GM19023 (cell line): ENCODE data around the gene GPR39.
"Not testable (repeated sequence)": the region's sequence is repeated elsewhere in the genome, so short reads cannot be mapped to it uniquely, and the experiment has no call there.

Experiments
- ATAC-seq: cut with Tn5 transposase; IDR thresholded peaks from one replicate; pipeline ENCODE4 v1.9.1; 2021; ENCODE audit warnings: mild to moderate bottlenecking, moderate library complexity; ENCODE audit not compliant: unreplicated experiment

The GPR39 gene

GRCh38 chr2:132488491-132488890 is 71.9 kb downstream of the GPR39 start:
- ATAC-seq = no peak

GRCh38 chr2:132489150-132489549 is 72.5 kb downstream of the GPR39 start:
- ATAC-seq = no peak

- ATAC-seq = no peak
Measured at GRCh38 chr2:132495881-132496280, 79.3 kb downstream of the GPR39 start.

GRCh38 chr2:132496555-132496954 is 80.0 kb downstream of the GPR39 start:
- no peak for ATAC-seq

- no peak for ATAC-seq
Measured at GRCh38 chr2:132497591-132497990, 81.0 kb downstream of the GPR39 start.

GRCh38 chr2:132503701-132504100 is 87.1 kb downstream of the GPR39 start:
- ATAC-seq = no peak

- no peak for ATAC-seq
Measured at GRCh38 chr2:132515010-132515409, 98.4 kb downstream of the GPR39 start.

- ATAC-seq = no peak
Measured at GRCh38 chr2:132517386-132517785, 100.8 kb downstream of the GPR39 start.

- no peak for ATAC-seq
Measured at GRCh38 chr2:132518302-132518701, 101.7 kb downstream of the GPR39 start.

- no peak for ATAC-seq
Measured at GRCh38 chr2:132519566-132519965, 103.0 kb downstream of the GPR39 start.

- no peak for ATAC-seq
Measured at GRCh38 chr2:132521341-132521740, 104.7 kb downstream of the GPR39 start.

GRCh38 chr2:132522901-132523300 is 106.3 kb downstream of the GPR39 start:
- ATAC-seq = no peak

- ATAC-seq = not testable (repeated sequence)
Measured at GRCh38 chr2:132537061-132537460, 120.5 kb downstream of the GPR39 start.

- ATAC-seq = no peak
Measured at GRCh38 chr2:132538331-132538855, 121.8 kb downstream of the GPR39 start.

GRCh38 chr2:132540166-132540565 is 123.6 kb downstream of the GPR39 start:
- ATAC-seq = no peak

GRCh38 chr2:132542953-132543569 is 126.5 kb downstream of the GPR39 start:
- ATAC-seq = no peak

GRCh38 chr2:132544006-132544630 is 127.5 kb downstream of the GPR39 start:
- no peak for ATAC-seq

- ATAC-seq = no peak
Measured at GRCh38 chr2:132547090-132547687, 130.6 kb downstream of the GPR39 start.

- ATAC-seq = no peak
Measured at GRCh38 chr2:132549935-132550670, 133.5 kb downstream of the GPR39 start.

- no peak for ATAC-seq
Measured at GRCh38 chr2:132550946-132551345, 134.3 kb downstream of the GPR39 start.

GRCh38 chr2:132557694-132558093 is 141.1 kb downstream of the GPR39 start:
- ATAC-seq = no peak
